Breast epithelium (tissue), 4 donors: ENCODE results near the gene SLC6A18. TPM values are rescaled to one million over a fixed set of nuclear protein-coding genes. Genes with fewer than 3 reads are reported as not detected.

ENCODE experiments used
- DNase-seq, 2 donors: peaks; one replicate each; pipeline ENCODE4 v3.0.0-alpha.2; 2019; ENCODE audit warnings: low spot score in 2 of 2
- H3K27ac ChIP-seq, 2 donors: fragments of 200-600 bp; sonication (generic) in 1 of 2; one replicate each; pipeline ENCODE4 v1.5.1; 2016 to 2019; ENCODE audit warnings: mild to moderate bottlenecking in 1 of 2
- H3K27me3 ChIP-seq, 2 donors: fragments of 200-600 bp; sonication (generic) in 1 of 2; one replicate each; pipeline versions ENCODE4 v1.5.1 to v1.6.0; 2017 to 2019; ENCODE audit warnings: control low read depth in 1 of 2, mild to moderate bottlenecking in 1 of 2
- H3K36me3 ChIP-seq: fragments of 200-600 bp; one replicate; pipeline ENCODE4 v1.5.1; 2019
- H3K4me1 ChIP-seq, 2 donors: fragments of 200-600 bp; sonication (generic); one replicate each; pipeline ENCODE4 v1.5.1; 2016 to 2019; ENCODE audit warnings: control low read depth in 1 of 2
- H3K4me3 ChIP-seq, 3 donors: fragments of 200-600 bp; sonication (generic); 1 replicate in 2 of 3; 2 replicates in 1 of 3; pipeline ENCODE4 v1.5.1; 2016 to 2019; ENCODE audit warnings: mild to moderate bottlenecking in 3 of 3, moderate library complexity in 2 of 3
- H3K9me3 ChIP-seq, 2 donors: fragments of 200-600 bp; sonication (generic) in 1 of 2; one replicate each; pipeline ENCODE4 v1.5.1; 2016 to 2019; ENCODE audit warnings: control low read depth in 1 of 2
- CTCF ChIP-seq, 3 donors: fragments of 450-650 bp; IDR thresholded peaks; one replicate each; pipeline ENCODE4 v1.5.1; 2016 to 2017; ENCODE audit warnings: antibody characterized with exemption in 3 of 3, mild to moderate bottlenecking in 3 of 3, moderate library complexity in 3 of 3
- POLR2A ChIP-seq: fragments of 450-650 bp; IDR thresholded peaks from one replicate; pipeline ENCODE4 v1.6.1; 2016; ENCODE audit warnings: antibody characterized with exemption, mild to moderate bottlenecking, moderate library complexity
- POLR2AphosphoS5 ChIP-seq, 3 donors: sonication (generic); formaldehyde crosslinking; IDR thresholded peaks; one replicate each; pipeline ENCODE4 v1.6.1; 2017; ENCODE audit warnings: antibody characterized with exemption in 3 of 3
- intact Hi-C: fragments of 100-400 bp; cut with DNase I; formaldehyde crosslinking; loops from one replicate; pipeline ENCODE4 v1.15.1; 2023; ENCODE audit warnings: low total_unique reads
- total RNA-seq, 3 donors: library from RNA; depleted of rRNA; stranded (reverse); fragments of >200 nt; gene quantifications; one replicate each; pipeline ENCODE4 v1.1.0, GENCODE V29; 2016

SLC6A18 gene
- total RNA-seq, 3 donors from 2014 or later, result not detected

DNA sequence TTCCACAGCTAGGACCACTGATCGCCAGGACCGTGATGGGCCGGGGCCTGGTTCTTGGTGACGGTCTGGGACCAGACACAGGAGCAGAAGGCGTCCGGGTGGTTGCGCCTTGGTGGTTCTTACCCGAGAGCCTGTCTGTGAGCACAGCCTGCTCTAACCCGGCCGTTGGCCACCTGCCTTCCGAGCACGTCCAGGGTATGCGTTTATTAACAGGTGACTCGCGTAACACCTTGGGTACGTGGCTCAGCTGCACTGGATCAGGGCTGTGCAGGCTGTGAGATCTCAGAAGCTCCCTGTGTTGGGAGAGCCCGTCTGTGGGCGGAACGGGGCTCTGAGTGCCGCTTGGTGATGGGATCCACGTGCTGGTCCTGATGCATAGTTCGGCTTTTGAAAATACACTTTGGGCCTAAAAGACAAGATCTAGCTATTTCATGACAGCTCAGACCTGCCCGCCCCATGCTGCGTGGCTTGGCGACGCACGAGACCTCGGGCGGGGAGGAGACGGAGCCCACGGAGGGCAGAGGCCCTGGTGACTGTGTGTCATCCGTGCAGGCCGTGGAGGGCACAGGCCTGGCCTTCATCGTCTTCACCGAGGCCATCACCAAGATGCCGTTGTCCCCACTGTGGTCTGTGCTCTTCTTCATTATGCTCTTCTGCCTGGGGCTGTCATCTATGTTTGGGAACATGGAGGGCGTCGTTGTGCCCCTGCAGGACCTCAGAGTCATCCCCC, 6.7 kb upstream of the SLC6A18 start:
- H3K36me3 ChIP-seq, result no peaks in the 10 kb centered on the region
- H3K4me3 ChIP-seq, result no peak overlapping the region
- no peak overlapping the region for H3K27ac ChIP-seq
- no peaks in the 10 kb centered on the region for H3K4me1 ChIP-seq
- intact Hi-C loops, result no loop called here
- H3K27me3 ChIP-seq, result peaks cover 0 to 44% of the 10 kb centered on the region in 2 donors
- H3K9me3 ChIP-seq, result peaks cover 0 to 10% of the 10 kb centered on the region in 2 donors
- TF ChIP-seq POLR2AphosphoS5 (IDR thresholded peaks at IDR 0.05) (no peak), CTCF (IDR thresholded peaks at IDR 0.05) (no peak), POLR2A (no peak)
- DNase-seq, result no peak

- intact Hi-C loops, result no loop called here
- no peak for DNase-seq
- H3K4me1 ChIP-seq, result no peaks in the 10 kb centered on the region
These were observed 5.9 kb upstream of the SLC6A18 start for GRCh38 chr5:1219098-1219767.

GRCh38 chr5:1219768-1220100, 5.4 kb upstream of the SLC6A18 start:
- no peaks in the 10 kb centered on the region for H3K4me1 ChIP-seq
- H3K9me3 ChIP-seq, result peaks cover 0 to 10% of the 10 kb centered on the region in 2 donors
- H3K4me3 ChIP-seq, result no peak overlapping the region
- intact Hi-C loops, result loop anchor here (1.0 kb wide), 1 partner anchor 13 kb away; no protein-coding TSS in a partner anchor
- H3K27ac ChIP-seq, result no peak overlapping the region
- H3K36me3 ChIP-seq, result no peaks in the 10 kb centered on the region
- peaks cover 0 to 42% of the 10 kb centered on the region in 2 donors for H3K27me3 ChIP-seq
- TF ChIP-seq POLR2A (no peak), POLR2AphosphoS5 (IDR thresholded peaks at IDR 0.05) (no peak), CTCF (IDR thresholded peaks at IDR 0.05) (no peak)
- no peak for DNase-seq

More at GRCh38 chr5:1219098-1219767, 5.9 kb upstream of the SLC6A18 start:
- no peak overlapping the region for H3K27ac ChIP-seq
- H3K27me3 ChIP-seq, result peaks cover 0 to 42% of the 10 kb centered on the region in 2 donors
- no peaks in the 10 kb centered on the region for H3K36me3 ChIP-seq
- TF ChIP-seq POLR2AphosphoS5 (IDR thresholded peaks at IDR 0.05) (no peak), POLR2A (no peak), CTCF (IDR thresholded peaks at IDR 0.05) (no peak)
- H3K4me3 ChIP-seq, result no peak overlapping the region
- peaks cover 0 to 10% of the 10 kb centered on the region in 2 donors for H3K9me3 ChIP-seq

- H3K4me3 ChIP-seq, result no peak overlapping the region
- peaks cover 0 to 40% of the 10 kb centered on the region in 2 donors for H3K27me3 ChIP-seq
- intact Hi-C loops, result loop anchor here (1.0 kb wide), 1 partner anchor 12 kb away; no protein-coding TSS in a partner anchor
- DNase-seq, result no peak
- no peak overlapping the region for H3K27ac ChIP-seq
- peaks cover 0 to 8% of the 10 kb centered on the region in 2 donors for H3K9me3 ChIP-seq
- no peak for TF ChIP-seq POLR2A
- no peak for TF ChIP-seq POLR2AphosphoS5 (IDR thresholded peaks at IDR 0.05)
- no peak for TF ChIP-seq CTCF (IDR thresholded peaks at IDR 0.05)
- H3K36me3 ChIP-seq, result no peaks in the 10 kb centered on the region
- H3K4me1 ChIP-seq, result no peaks in the 10 kb centered on the region
These were observed 4.8 kb upstream of the SLC6A18 start for GRCh38 chr5:1220351-1220750.

DNA sequence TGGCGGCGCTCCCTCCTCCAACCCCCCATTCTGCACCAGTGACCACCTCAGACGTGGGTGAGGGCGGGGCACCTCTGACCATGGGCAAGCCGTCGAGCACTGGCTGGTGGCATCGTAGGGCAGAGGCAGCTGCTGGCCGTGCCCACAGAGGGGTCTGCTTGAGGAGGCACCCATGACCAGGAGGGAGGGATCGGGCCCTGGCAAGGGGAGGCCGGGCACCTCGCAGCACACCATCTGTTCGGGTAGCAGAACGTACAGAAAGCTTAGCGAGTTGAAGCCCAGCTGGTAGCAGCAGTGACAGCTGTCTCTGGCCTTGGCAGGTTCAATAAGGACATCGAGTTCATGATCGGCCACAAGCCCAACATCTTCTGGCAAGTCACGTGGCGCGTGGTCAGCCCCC, 4.3 kb upstream of the SLC6A18 start:
- Histone ChIP-seq H3K4me1 (no peaks in the 10 kb centered on the region), H3K9me3 (peaks cover 0 to 5% of the 10 kb centered on the region in 2 donors), H3K27me3 (peaks cover 0 to 41% of the 10 kb centered on the region in 2 donors), H3K4me3 (no peak overlapping the region), H3K27ac (no peak overlapping the region), H3K36me3 (no peaks in the 10 kb centered on the region)
- no peak for DNase-seq
- no peak for TF ChIP-seq POLR2A
- TF ChIP-seq CTCF (IDR thresholded peaks at IDR 0.05), result no peak
- no peak for TF ChIP-seq POLR2AphosphoS5 (IDR thresholded peaks at IDR 0.05)
- intact Hi-C loops, result loop anchor here (1.0 kb wide), 1 partner anchor 11 kb away; no protein-coding TSS in a partner anchor
